ENCODE data around the gene OR51B2.

Gene OR51B2

GRCh38 chr11:5276697-5277096 lies 47.4 kb downstream of the OR51B2 start:
- Mint-ChIP-seq H3K9me3 (no peaks in the 10 kb centered on the region), H3K4me3 (no peak overlapping the region), H3K36me3 (ENCODE audit: low read depth) (no peaks in the 10 kb centered on the region), H3K27me3 (ENCODE audit: low read depth, poor library complexity) (peaks cover 3% of the 10 kb centered on the region), H3K4me1 (peaks cover 5% of the 10 kb centered on the region), H3K27ac (no peak overlapping the region)
- no peak for DNase-seq
- TF ChIP-seq CTCF (IDR thresholded peaks at IDR 0.05) = no peak

- no peaks in the 10 kb centered on the region for H3K36me3 Mint-ChIP-seq (ENCODE audit: low read depth)
- no peaks in the 10 kb centered on the region for H3K9me3 Mint-ChIP-seq
- H3K4me1 Mint-ChIP-seq = peaks cover 1% of the 10 kb centered on the region
- no peak overlapping the region for H3K27ac Mint-ChIP-seq
- no peak for TF ChIP-seq CTCF (IDR thresholded peaks at IDR 0.05)
- H3K27me3 Mint-ChIP-seq (ENCODE audit: low read depth, poor library complexity) = peaks cover 3% of the 10 kb centered on the region
- no peak for DNase-seq
- H3K4me3 Mint-ChIP-seq = no peak overlapping the region
Measured at GRCh38 chr11:5275369-5276110, 48.6 kb downstream of the OR51B2 start.

GRCh38 chr11:5274395-5274794 lies 49.7 kb downstream of the OR51B2 start:
- H3K4me3 Mint-ChIP-seq = no peak overlapping the region
- H3K27ac Mint-ChIP-seq = no peak overlapping the region
- no peak for TF ChIP-seq CTCF (IDR thresholded peaks at IDR 0.05)
- H3K9me3 Mint-ChIP-seq = no peaks in the 10 kb centered on the region
- peaks cover 12% of the 10 kb centered on the region for H3K4me1 Mint-ChIP-seq
- no peak for DNase-seq
- no peaks in the 10 kb centered on the region for H3K36me3 Mint-ChIP-seq (ENCODE audit: low read depth)
- H3K27me3 Mint-ChIP-seq (ENCODE audit: low read depth, poor library complexity) = no peaks in the 10 kb centered on the region
